Measurements from ENCODE around the gene TLE1. TPM values are rescaled to one million over a fixed set of nuclear protein-coding genes. Genes with fewer than 3 reads are reported as not detected.

TLE1 gene
- total RNA-seq, 4 donors from 2014 or later = 52.3 to 125 (median 76.8) TPM

GRCh38 chr9:81652058-81652687 is 37.2 kb downstream of the TLE1 start:
- intact Hi-C loops (cut with DNase I) = no loop called here
- Histone ChIP-seq H3K4me3 (no peak overlapping the region), H3K4me1 (peaks cover 6 to 57% (median 36%) of the 10 kb centered on the region in 4 donors), H3K27me3 (no peaks in the 10 kb centered on the region), H3K36me3 (peaks cover 0 to 23% (median 15%) of the 10 kb centered on the region in 4 donors), H3K27ac (replicated peaks in 1 of 4) (no peak overlapping the region), H3K9me3 (no peaks in the 10 kb centered on the region)
- TF ChIP-seq POLR2AphosphoS5 (IDR thresholded peaks at IDR 0.05) (no peak), EP300 (IDR thresholded peaks at IDR 0.05) (no peak), CTCF (IDR thresholded peaks at IDR 0.05) (no peak), POLR2A (IDR thresholded peaks at IDR 0.05; ENCODE audit: low read depth) (no peak)
- WGBS = 83% methylated on average over 7 of the region's 7 CpGs
- no peak for DNase-seq (ENCODE audit: extremely low spot score)

GRCh38 chr9:81650586-81651515 is 38.5 kb downstream of the TLE1 start:
- H3K27me3 ChIP-seq = no peaks in the 10 kb centered on the region
- no peak for DNase-seq (ENCODE audit: extremely low spot score)
- no peak overlapping the region for H3K27ac ChIP-seq (replicated peaks in 1 of 4)
- no peaks in the 10 kb centered on the region for H3K9me3 ChIP-seq
- peaks cover under 1 to 43% (median 23%) of the 10 kb centered on the region in 4 donors for H3K4me1 ChIP-seq
- peaks cover 0 to 23% (median 15%) of the 10 kb centered on the region in 4 donors for H3K36me3 ChIP-seq
- H3K4me3 ChIP-seq = no peak overlapping the region
- intact Hi-C loops (cut with DNase I) = no loop called here
- no peak for TF ChIP-seq EP300 (IDR thresholded peaks at IDR 0.05)
- no peak for TF ChIP-seq POLR2AphosphoS5 (IDR thresholded peaks at IDR 0.05)
- TF ChIP-seq POLR2A (IDR thresholded peaks at IDR 0.05; ENCODE audit: low read depth) = no peak
- TF ChIP-seq CTCF (IDR thresholded peaks at IDR 0.05) = no peak
- 89% methylated on average over 8 of the region's 8 CpGs for WGBS

GRCh38 chr9:81649475-81650240 is 39.7 kb downstream of the TLE1 start:
- TF ChIP-seq POLR2A (IDR thresholded peaks at IDR 0.05; ENCODE audit: low read depth) (no peak), EP300 (IDR thresholded peaks at IDR 0.05) (no peak), CTCF (IDR thresholded peaks at IDR 0.05) (no peak), POLR2AphosphoS5 (IDR thresholded peaks at IDR 0.05) (no peak)
- Histone ChIP-seq H3K27ac (replicated peaks in 1 of 4) (no peak overlapping the region), H3K9me3 (no peaks in the 10 kb centered on the region), H3K4me1 (peaks cover 0 to 35% (median 18%) of the 10 kb centered on the region in 4 donors), H3K36me3 (peaks cover 0 to 23% (median 15%) of the 10 kb centered on the region in 4 donors), H3K4me3 (no peak overlapping the region), H3K27me3 (no peaks in the 10 kb centered on the region)
- no peak for DNase-seq (ENCODE audit: extremely low spot score)
- intact Hi-C loops (cut with DNase I) = no loop called here
- WGBS = 88% methylated on average over 13 of the region's 13 CpGs

GRCh38 chr9:81648891-81649290 is 40.5 kb downstream of the TLE1 start:
- no peaks in the 10 kb centered on the region for H3K9me3 ChIP-seq
- no peak for DNase-seq (ENCODE audit: extremely low spot score)
- H3K4me3 ChIP-seq = no peak overlapping the region
- TF ChIP-seq CTCF (IDR thresholded peaks at IDR 0.05) (no peak), EP300 (IDR thresholded peaks at IDR 0.05) (no peak), POLR2A (IDR thresholded peaks at IDR 0.05; ENCODE audit: low read depth) (no peak), POLR2AphosphoS5 (IDR thresholded peaks at IDR 0.05) (no peak)
- peaks cover 0 to 34% (median 18%) of the 10 kb centered on the region in 4 donors for H3K4me1 ChIP-seq
- H3K27me3 ChIP-seq = no peaks in the 10 kb centered on the region
- WGBS = 38% methylated on average over 2 of the region's 2 CpGs
- peaks cover 0 to 23% (median 15%) of the 10 kb centered on the region in 4 donors for H3K36me3 ChIP-seq
- intact Hi-C loops (cut with DNase I) = no loop called here
- H3K27ac ChIP-seq (replicated peaks in 1 of 4) = no peak overlapping the region
